SK-N-SH (cell line): ENCODE measurements around the gene UBE2I.

Experiments
- EP300 ChIP-seq, 2 experiments: IDR thresholded peaks; 2 replicates each; pipeline versions ENCODE4 v1.4.0 to v1.6.1; 2012; ENCODE audit warnings: borderline replicate concordance in 1 of 2, low read depth in 1 of 2, low read length in 1 of 2
- POLR2AphosphoS5 ChIP-seq: IDR thresholded peaks from 2 replicates; pipeline ENCODE4 v1.6.1; 2012; ENCODE audit warnings: low read depth, low read length
- RAD21 ChIP-seq: IDR thresholded peaks from 2 replicates; pipeline ENCODE4 v1.6.1; 2012; ENCODE audit warnings: mild to moderate bottlenecking, low read length
- SIN3A ChIP-seq: IDR thresholded peaks from 2 replicates; pipeline ENCODE4 v1.6.1; 2012; ENCODE audit warnings: low read depth, mild to moderate bottlenecking, low read length, moderate library complexity, borderline replicate concordance
- SMC3 ChIP-seq: IDR thresholded peaks from 2 replicates; pipeline ENCODE4 v1.6.1; 2012; ENCODE audit warnings: low read depth, low read length, improper control_type of control experiment
- TAF1 ChIP-seq: IDR thresholded peaks from 2 replicates; pipeline ENCODE4 v1.6.1; 2012; ENCODE audit warnings: low read depth, mild to moderate bottlenecking, low read length, moderate library complexity, borderline replicate concordance
- YY1 ChIP-seq: IDR thresholded peaks from 2 replicates; pipeline ENCODE4 v1.4.0; 2012; ENCODE audit warnings: low read depth, mild to moderate bottlenecking
- TF ChIP-seq, protein P1 (sequence below): fragments of 200-600 bp; sonication (generic); IDR thresholded peaks from 2 replicates; pipeline ENCODE4 v1.6.1; 2017; ENCODE audit warnings: antibody characterized with exemption, mild to moderate bottlenecking, moderate library complexity
- TF ChIP-seq, protein P2 (sequence below): IDR thresholded peaks from 2 replicates; pipeline ENCODE4 v1.6.1; 2012; ENCODE audit warnings: mild to moderate bottlenecking, low read depth, low read length, moderate library complexity
- TF ChIP-seq, protein P3 (sequence below): fragments of 150-350 bp; IDR thresholded peaks from 2 replicates; pipeline ENCODE4 v1.6.1; 2016; ENCODE audit warnings: mild to moderate bottlenecking, low read depth, low read length
- TF ChIP-seq, protein P4 (sequence below): fragments of 150-350 bp; IDR thresholded peaks from 2 replicates; pipeline ENCODE4 v1.6.1; 2017; ENCODE audit warnings: antibody characterized with exemption, low read length, low read depth, borderline replicate concordance

DNA sequence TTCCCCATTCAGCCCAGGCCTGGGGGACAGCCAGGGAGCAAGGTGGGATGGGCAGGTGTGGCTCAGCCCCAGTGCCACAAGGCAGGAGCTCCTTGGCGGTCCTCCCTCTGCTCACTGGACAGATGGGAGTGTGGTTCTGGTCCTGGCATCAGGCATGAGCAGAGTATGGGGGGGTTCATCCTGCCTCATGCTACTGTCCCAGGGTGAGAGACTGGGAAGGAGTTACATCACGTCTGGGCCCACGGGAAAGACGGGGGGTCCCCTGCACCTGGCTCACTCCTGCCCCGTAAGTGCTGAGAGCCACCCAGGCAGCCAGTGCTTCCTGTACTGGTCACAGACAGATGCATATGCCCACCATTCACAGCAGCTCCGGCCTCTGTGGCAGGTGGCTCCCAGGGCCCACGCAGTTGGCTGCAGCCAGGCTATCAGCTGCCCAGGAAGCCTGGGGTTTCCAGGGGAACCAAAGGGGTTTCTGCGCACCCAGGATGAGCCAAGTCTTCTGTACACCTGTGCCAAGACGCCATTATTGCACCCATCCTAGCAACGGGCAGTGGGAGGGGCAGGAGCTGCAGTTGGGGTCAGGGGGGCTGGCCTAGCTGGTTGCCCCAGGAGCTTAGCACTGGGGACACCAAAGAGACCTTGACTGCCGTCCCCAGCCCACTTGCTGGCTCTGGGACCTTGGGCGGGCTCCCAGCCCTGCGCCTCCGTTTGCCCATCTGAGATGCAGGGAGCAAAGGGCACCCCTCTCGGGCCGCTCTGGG is 26.0 kb downstream of the UBE2I start:
- TF ChIP-seq EP300 (IDR thresholded peaks at IDR 0.05; ENCODE audit: borderline replicate concordance in 1 of 2, low read depth in 1 of 2, low read length in 1 of 2) (no peak), TAF1 (no peak), POLR2AphosphoS5 (no peak), YY1 (no peak), RAD21 (no peak), SMC3 (no peak), SIN3A (no peak)
- TF ChIP-seq, protein P1, sequence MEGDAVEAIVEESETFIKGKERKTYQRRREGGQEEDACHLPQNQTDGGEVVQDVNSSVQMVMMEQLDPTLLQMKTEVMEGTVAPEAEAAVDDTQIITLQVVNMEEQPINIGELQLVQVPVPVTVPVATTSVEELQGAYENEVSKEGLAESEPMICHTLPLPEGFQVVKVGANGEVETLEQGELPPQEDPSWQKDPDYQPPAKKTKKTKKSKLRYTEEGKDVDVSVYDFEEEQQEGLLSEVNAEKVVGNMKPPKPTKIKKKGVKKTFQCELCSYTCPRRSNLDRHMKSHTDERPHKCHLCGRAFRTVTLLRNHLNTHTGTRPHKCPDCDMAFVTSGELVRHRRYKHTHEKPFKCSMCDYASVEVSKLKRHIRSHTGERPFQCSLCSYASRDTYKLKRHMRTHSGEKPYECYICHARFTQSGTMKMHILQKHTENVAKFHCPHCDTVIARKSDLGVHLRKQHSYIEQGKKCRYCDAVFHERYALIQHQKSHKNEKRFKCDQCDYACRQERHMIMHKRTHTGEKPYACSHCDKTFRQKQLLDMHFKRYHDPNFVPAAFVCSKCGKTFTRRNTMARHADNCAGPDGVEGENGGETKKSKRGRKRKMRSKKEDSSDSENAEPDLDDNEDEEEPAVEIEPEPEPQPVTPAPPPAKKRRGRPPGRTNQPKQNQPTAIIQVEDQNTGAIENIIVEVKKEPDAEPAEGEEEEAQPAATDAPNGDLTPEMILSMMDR, result no peak
- TF ChIP-seq, protein P2, sequence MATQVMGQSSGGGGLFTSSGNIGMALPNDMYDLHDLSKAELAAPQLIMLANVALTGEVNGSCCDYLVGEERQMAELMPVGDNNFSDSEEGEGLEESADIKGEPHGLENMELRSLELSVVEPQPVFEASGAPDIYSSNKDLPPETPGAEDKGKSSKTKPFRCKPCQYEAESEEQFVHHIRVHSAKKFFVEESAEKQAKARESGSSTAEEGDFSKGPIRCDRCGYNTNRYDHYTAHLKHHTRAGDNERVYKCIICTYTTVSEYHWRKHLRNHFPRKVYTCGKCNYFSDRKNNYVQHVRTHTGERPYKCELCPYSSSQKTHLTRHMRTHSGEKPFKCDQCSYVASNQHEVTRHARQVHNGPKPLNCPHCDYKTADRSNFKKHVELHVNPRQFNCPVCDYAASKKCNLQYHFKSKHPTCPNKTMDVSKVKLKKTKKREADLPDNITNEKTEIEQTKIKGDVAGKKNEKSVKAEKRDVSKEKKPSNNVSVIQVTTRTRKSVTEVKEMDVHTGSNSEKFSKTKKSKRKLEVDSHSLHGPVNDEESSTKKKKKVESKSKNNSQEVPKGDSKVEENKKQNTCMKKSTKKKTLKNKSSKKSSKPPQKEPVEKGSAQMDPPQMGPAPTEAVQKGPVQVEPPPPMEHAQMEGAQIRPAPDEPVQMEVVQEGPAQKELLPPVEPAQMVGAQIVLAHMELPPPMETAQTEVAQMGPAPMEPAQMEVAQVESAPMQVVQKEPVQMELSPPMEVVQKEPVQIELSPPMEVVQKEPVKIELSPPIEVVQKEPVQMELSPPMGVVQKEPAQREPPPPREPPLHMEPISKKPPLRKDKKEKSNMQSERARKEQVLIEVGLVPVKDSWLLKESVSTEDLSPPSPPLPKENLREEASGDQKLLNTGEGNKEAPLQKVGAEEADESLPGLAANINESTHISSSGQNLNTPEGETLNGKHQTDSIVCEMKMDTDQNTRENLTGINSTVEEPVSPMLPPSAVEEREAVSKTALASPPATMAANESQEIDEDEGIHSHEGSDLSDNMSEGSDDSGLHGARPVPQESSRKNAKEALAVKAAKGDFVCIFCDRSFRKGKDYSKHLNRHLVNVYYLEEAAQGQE, result no peak
- TF ChIP-seq, protein P3, sequence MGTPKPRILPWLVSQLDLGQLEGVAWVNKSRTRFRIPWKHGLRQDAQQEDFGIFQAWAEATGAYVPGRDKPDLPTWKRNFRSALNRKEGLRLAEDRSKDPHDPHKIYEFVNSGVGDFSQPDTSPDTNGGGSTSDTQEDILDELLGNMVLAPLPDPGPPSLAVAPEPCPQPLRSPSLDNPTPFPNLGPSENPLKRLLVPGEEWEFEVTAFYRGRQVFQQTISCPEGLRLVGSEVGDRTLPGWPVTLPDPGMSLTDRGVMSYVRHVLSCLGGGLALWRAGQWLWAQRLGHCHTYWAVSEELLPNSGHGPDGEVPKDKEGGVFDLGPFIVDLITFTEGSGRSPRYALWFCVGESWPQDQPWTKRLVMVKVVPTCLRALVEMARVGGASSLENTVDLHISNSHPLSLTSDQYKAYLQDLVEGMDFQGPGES, result no peak
- TF ChIP-seq, protein P4, sequence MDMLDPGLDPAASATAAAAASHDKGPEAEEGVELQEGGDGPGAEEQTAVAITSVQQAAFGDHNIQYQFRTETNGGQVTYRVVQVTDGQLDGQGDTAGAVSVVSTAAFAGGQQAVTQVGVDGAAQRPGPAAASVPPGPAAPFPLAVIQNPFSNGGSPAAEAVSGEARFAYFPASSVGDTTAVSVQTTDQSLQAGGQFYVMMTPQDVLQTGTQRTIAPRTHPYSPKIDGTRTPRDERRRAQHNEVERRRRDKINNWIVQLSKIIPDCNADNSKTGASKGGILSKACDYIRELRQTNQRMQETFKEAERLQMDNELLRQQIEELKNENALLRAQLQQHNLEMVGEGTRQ, result no peak
